Ecto neural progenitor cell (in vitro differentiated cells): ENCODE results near the gene CORO2B.
A peak's percentile ranks its signal among the peaks of the same experiment; 100 is the strongest.

Experiments used
- DNase-seq: peaks from one replicate; pipeline ENCODE4 v3.0.0-alpha.2; 2018; ENCODE audit warnings: low spot score

CORO2B gene

GRCh38 chr15:68572921-68573320 lies 5.9 kb upstream of the CORO2B start:
- DNase-seq, result no peak

GRCh38 chr15:68574046-68574445 lies 4.7 kb upstream of the CORO2B start:
- no peak for DNase-seq

- no peak for DNase-seq
Measured at GRCh38 chr15:68574629-68575028, 4.2 kb upstream of the CORO2B start.

- no peak for DNase-seq
Measured at GRCh38 chr15:68576235-68576892, 2.4 kb upstream of the CORO2B start.

GRCh38 chr15:68578175-68578979 lies 416 bp upstream of the CORO2B start:
- peak; percentile 80 for DNase-seq

GRCh38 chr15:68580026-68580882 lies 1.5 kb downstream of the CORO2B start:
- DNase-seq, result no peak

GRCh38 chr15:68580883-68581155 lies 2.0 kb downstream of the CORO2B start:
- DNase-seq, result no peak

- no peak for DNase-seq
Measured at GRCh38 chr15:68581725-68582124, 2.9 kb downstream of the CORO2B start.

GRCh38 chr15:68582236-68582635 lies 3.4 kb downstream of the CORO2B start:
- no peak for DNase-seq

- DNase-seq, result no peak
Measured at GRCh38 chr15:68582864-68583263, 4.1 kb downstream of the CORO2B start.

- no peak for DNase-seq
Measured at GRCh38 chr15:68583321-68583720, 4.5 kb downstream of the CORO2B start.

GRCh38 chr15:68583936-68584755 lies 5.4 kb downstream of the CORO2B start:
- DNase-seq, result no peak

- DNase-seq, result no peak
Measured at GRCh38 chr15:68584756-68585573, 6.2 kb downstream of the CORO2B start.

- DNase-seq, result no peak
Measured at GRCh38 chr15:68585574-68586273, 6.9 kb downstream of the CORO2B start.

- DNase-seq, result no peak
Measured at GRCh38 chr15:68586274-68586961, 7.6 kb downstream of the CORO2B start.

GRCh38 chr15:68587769-68588385 lies 9.1 kb downstream of the CORO2B start:
- DNase-seq, result no peak

GRCh38 chr15:68589053-68589452 lies 10.3 kb downstream of the CORO2B start:
- no peak for DNase-seq

- DNase-seq, result no peak
Measured at GRCh38 chr15:68589783-68590710, 11.3 kb downstream of the CORO2B start.
